H9 (cell line): ENCODE data around the gene UBN2. TPM values are rescaled to one million over a fixed set of nuclear protein-coding genes. Genes with fewer than 3 reads are reported as not detected.

Experiments used
- DNase-seq: peaks from one replicate; pipeline ENCODE4 v3.0.0-alpha.2; 2017
- H2AFZ ChIP-seq: one replicate; pipeline ENCODE4 v1.6.1; 2013; ENCODE audit warnings: mild to moderate bottlenecking, low read length, control low read depth, moderate library complexity
- H2AK5ac ChIP-seq: 2 replicates; pipeline ENCODE4 v1.6.1; 2013; ENCODE audit warnings: low read length, control low read depth, mixed read lengths; ENCODE audit not compliant: insufficient read length
- H2BK120ac ChIP-seq: one replicate; pipeline ENCODE4 v1.6.1; 2013; ENCODE audit warnings: low read depth, mild to moderate bottlenecking, low read length, control low read depth, inconsistent platforms; ENCODE audit not compliant: poor library complexity, severe bottlenecking
- H2BK12ac ChIP-seq: 2 replicates; pipeline ENCODE4 v1.6.1; 2013; ENCODE audit warnings: low read length, control low read depth, mixed read lengths, low read depth; ENCODE audit not compliant: insufficient read length
- H2BK15ac ChIP-seq: 2 replicates; pipeline ENCODE4 v1.6.1; 2013; ENCODE audit warnings: low read depth, low read length, control low read depth
- H2BK20ac ChIP-seq: one replicate; pipeline ENCODE4 v1.6.1; 2013; ENCODE audit warnings: low read depth, mild to moderate bottlenecking, low read length, control low read depth, inconsistent platforms; ENCODE audit not compliant: poor library complexity, severe bottlenecking
- H2BK5ac ChIP-seq: 2 replicates; pipeline ENCODE4 v1.6.1; 2013; ENCODE audit warnings: low read length, control low read depth, mixed read lengths; ENCODE audit not compliant: insufficient read length
- H3K14ac ChIP-seq: 2 replicates; pipeline ENCODE4 v1.6.1; 2013; ENCODE audit warnings: low read length, control low read depth; ENCODE audit not compliant: insufficient read depth
- H3K18ac ChIP-seq: 2 replicates; pipeline ENCODE4 v1.6.1; 2013; ENCODE audit warnings: low read depth, mild to moderate bottlenecking, mixed read lengths, low read length, control low read depth; ENCODE audit not compliant: insufficient read length
- H3K23ac ChIP-seq: 2 replicates; pipeline ENCODE4 v1.6.1; 2013; ENCODE audit warnings: low read length, control low read depth, mixed read lengths, low read depth; ENCODE audit not compliant: insufficient read length
- H3K23me2 ChIP-seq: 2 replicates; pipeline ENCODE4 v1.6.1; 2013; ENCODE audit warnings: low read depth, mild to moderate bottlenecking, mixed read lengths, low read length, control low read depth; ENCODE audit not compliant: insufficient read length, poor library complexity, severe bottlenecking
- H3K27ac ChIP-seq: 2 replicates; pipeline ENCODE4 v1.5.1; 2013; ENCODE audit warnings: low read length, control low read depth, mixed read lengths, low read depth; ENCODE audit not compliant: insufficient read length
- H3K27me3 ChIP-seq: 2 replicates; pipeline ENCODE4 v1.6.1; 2013; ENCODE audit warnings: low read length, control low read depth, inconsistent platforms; ENCODE audit not compliant: insufficient read depth
- H3K4ac ChIP-seq: 2 replicates; pipeline ENCODE4 v1.6.1; 2013; ENCODE audit warnings: low read depth, mild to moderate bottlenecking, control low read depth, inconsistent platforms, low read length, moderate library complexity
- H3K4me1 ChIP-seq: 2 replicates; pipeline ENCODE4 v1.6.1; 2013; ENCODE audit warnings: low read length, control low read depth, inconsistent platforms; ENCODE audit not compliant: insufficient read depth
- H3K4me2 ChIP-seq: 2 replicates; pipeline ENCODE4 v1.6.1; 2013; ENCODE audit warnings: low read length, control low read depth, mixed read lengths; ENCODE audit not compliant: insufficient read length, insufficient read depth
- H3K56ac ChIP-seq: 2 replicates; pipeline ENCODE4 v1.6.1; 2013; ENCODE audit warnings: low read depth, mild to moderate bottlenecking, mixed read lengths, low read length, control low read depth; ENCODE audit not compliant: insufficient read length
- H3K79me1 ChIP-seq: 2 replicates; pipeline ENCODE4 v1.6.1; 2013; ENCODE audit warnings: low read depth, mild to moderate bottlenecking, moderate library complexity, low read length, control low read depth, inconsistent platforms; ENCODE audit not compliant: insufficient read depth, poor library complexity, severe bottlenecking
- H3K79me2 ChIP-seq: 2 replicates; pipeline ENCODE4 v1.6.1; 2013; ENCODE audit warnings: low read length, control low read depth, inconsistent platforms; ENCODE audit not compliant: insufficient read depth
- H3K9ac ChIP-seq: 2 replicates; pipeline ENCODE4 v1.6.1; 2013; ENCODE audit warnings: low read length, control low read depth, mixed read lengths; ENCODE audit not compliant: insufficient read length; ENCODE audit errors: extremely low read depth
- H3K9me3 ChIP-seq: one replicate; pipeline ENCODE4 v1.6.1; 2013; ENCODE audit warnings: low read depth, low read length, inconsistent platforms; ENCODE audit not compliant: control insufficient read depth
- H3T11ph ChIP-seq: one replicate; pipeline ENCODE4 v1.6.1; 2013; ENCODE audit warnings: mild to moderate bottlenecking, low read length, control low read depth, inconsistent platforms
- H4K20me1 ChIP-seq: one replicate; pipeline ENCODE4 v1.6.1; 2013; ENCODE audit not compliant: control insufficient read depth, insufficient read length, insufficient read depth
- H4K5ac ChIP-seq: 2 replicates; pipeline ENCODE4 v1.6.1; 2013; ENCODE audit warnings: low read depth, mild to moderate bottlenecking, mixed read lengths, low read length, control low read depth; ENCODE audit not compliant: insufficient read length
- H4K8ac ChIP-seq: replicated peaks from 2 replicates; pipeline ENCODE4 v1.6.1; 2013; ENCODE audit warnings: low read length, control low read depth, mixed read lengths, low read depth; ENCODE audit not compliant: insufficient read length
- H4K91ac ChIP-seq: 2 replicates; pipeline ENCODE4 v1.6.1; 2013; ENCODE audit warnings: low read depth, mild to moderate bottlenecking, moderate library complexity, mixed read lengths, low read length, control low read depth; ENCODE audit not compliant: insufficient read length
- H3K27ac Mint-ChIP-seq, 3 experiments: 2 replicates in 2 of 3; 3 replicates in 1 of 3; pipeline ENCODE4 v1.8.0; 2020 to 2021; ENCODE audit warnings: mixed read lengths in 3 of 3, mild to moderate bottlenecking in 1 of 3, moderate library complexity in 1 of 3
- H3K27me3 Mint-ChIP-seq: 2 replicates; pipeline ENCODE4 v1.8.0; 2021; ENCODE audit warnings: low read depth, mild to moderate bottlenecking, moderate library complexity, mixed read lengths
- H3K36me3 Mint-ChIP-seq, 3 experiments: 2 replicates in 2 of 3; 3 replicates in 1 of 3; pipeline ENCODE4 v1.8.0; 2020 to 2021; ENCODE audit warnings: low read depth in 3 of 3, mixed read lengths in 3 of 3; ENCODE audit not compliant: insufficient read depth in 1 of 3
- H3K4me1 Mint-ChIP-seq, 2 experiments: 2 replicates each; pipeline ENCODE4 v1.8.0; 2020; ENCODE audit warnings: mixed read lengths in 2 of 2
- H3K4me3 Mint-ChIP-seq, 2 experiments: 2 replicates in 1 of 2; 3 replicates in 1 of 2; pipeline ENCODE4 v1.8.0; 2020 to 2021; ENCODE audit warnings: mild to moderate bottlenecking in 2 of 2, mixed read lengths in 2 of 2, moderate library complexity in 1 of 2
- H3K9me3 Mint-ChIP-seq, 2 experiments: 2 replicates in 1 of 2; 3 replicates in 1 of 2; pipeline ENCODE4 v1.8.0; 2020; ENCODE audit warnings: mild to moderate bottlenecking in 2 of 2, mixed read lengths in 2 of 2, moderate library complexity in 1 of 2
- WGBS: extraction: QIAGEN DNeasy Blood & Tissue Kit; methylation state at CpG from one replicate; pipeline ENCODE4 v1.1.7; 2013; ENCODE audit warnings: missing lambda C conversion rate, low lambda C conversion rate, mixed read lengths; ENCODE audit not compliant: insufficient read length; ENCODE audit errors: extremely low coverage; 5-methylcytosine and 5-hydroxymethylcytosine counted together
- total RNA-seq: library from RNA; stranded (reverse); gene quantifications from 2 replicates; pipeline ENCODE4 v1.2.1, GENCODE V29; 2021
- TF ChIP-seq, protein P1 (sequence below): fragments of 200-600 bp; sonication (generic); conservative IDR thresholded peaks from 3 replicates; pipeline ENCODE4 v1.8.0; 2021; ENCODE audit warnings: antibody characterized with exemption, mild to moderate bottlenecking

Gene UBN2
- total RNA-seq, 1 experiment from 2014 or later, result 27.6 TPM

DNA sequence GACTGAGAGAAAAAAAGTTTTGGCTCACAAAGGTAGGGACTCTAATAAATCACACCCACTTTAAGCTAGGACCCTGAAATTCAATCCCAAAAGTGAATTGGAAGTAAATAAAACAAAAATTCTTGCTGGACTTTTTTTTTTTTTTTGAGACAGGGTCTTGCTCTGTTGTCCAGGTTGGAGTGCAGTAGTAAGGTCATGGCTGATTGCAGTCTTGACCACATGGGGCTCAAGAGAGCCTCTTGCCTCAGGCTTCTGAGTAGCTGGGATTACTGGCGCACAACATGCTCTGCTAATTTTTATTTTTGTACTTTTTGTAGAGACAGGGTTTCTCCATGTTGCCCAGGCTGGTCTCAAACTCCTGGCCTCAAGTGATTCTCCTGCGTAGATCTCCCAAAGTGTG, 123.7 kb downstream of the UBN2 start:
- Histone ChIP-seq H3K4me1 (no peaks in the 10 kb centered on the region; the same call in 1 of the 2 replicates), H3K27me3 (no peaks in the 10 kb centered on the region), H2BK120ac (no peak overlapping the region), H3K4ac (no peak overlapping the region), H3K27ac (no peak overlapping the region), H3K9ac (no peak overlapping the region), H2BK15ac (no peak overlapping the region), H4K5ac (no peak overlapping the region), H3K23ac (no peak overlapping the region), H3K56ac (no peak overlapping the region), H2AFZ (no peak overlapping the region), H2AK5ac (no peak overlapping the region), H4K20me1 (no peaks in the 10 kb centered on the region), H3K18ac (no peak overlapping the region), H3K9me3 (no peaks in the 10 kb centered on the region), H2BK5ac (no peak overlapping the region), H3K79me1 (no peaks in the 10 kb centered on the region), H4K91ac (no peak overlapping the region), H4K8ac (no peak overlapping the region), H2BK20ac (no peak overlapping the region), H3K23me2 (peaks cover 6% of the 10 kb centered on the region), H2BK12ac (no peak overlapping the region), H3K4me2 (no peak overlapping the region), H3T11ph (no peak overlapping the region), H3K79me2 (no peaks in the 10 kb centered on the region), H3K14ac (no peak overlapping the region)
- Mint-ChIP-seq H3K27ac (peak overlapping the region in 1 of 3 experiments; percentile 60; a peak in 1 of 7 replicates), H3K9me3 (no peaks in the 10 kb centered on the region; a peak in 1 of 5 replicates), H3K36me3 (peaks cover 3 to 12% (median 4%) of the 10 kb centered on the region in 3 experiments; a peak in 4 of 7 replicates), H3K27me3 (no peaks in the 10 kb centered on the region), H3K4me3 (no peak overlapping the region), H3K4me1 (peaks cover 7 to 17% of the 10 kb centered on the region in 2 experiments)
- TF ChIP-seq, protein P1, sequence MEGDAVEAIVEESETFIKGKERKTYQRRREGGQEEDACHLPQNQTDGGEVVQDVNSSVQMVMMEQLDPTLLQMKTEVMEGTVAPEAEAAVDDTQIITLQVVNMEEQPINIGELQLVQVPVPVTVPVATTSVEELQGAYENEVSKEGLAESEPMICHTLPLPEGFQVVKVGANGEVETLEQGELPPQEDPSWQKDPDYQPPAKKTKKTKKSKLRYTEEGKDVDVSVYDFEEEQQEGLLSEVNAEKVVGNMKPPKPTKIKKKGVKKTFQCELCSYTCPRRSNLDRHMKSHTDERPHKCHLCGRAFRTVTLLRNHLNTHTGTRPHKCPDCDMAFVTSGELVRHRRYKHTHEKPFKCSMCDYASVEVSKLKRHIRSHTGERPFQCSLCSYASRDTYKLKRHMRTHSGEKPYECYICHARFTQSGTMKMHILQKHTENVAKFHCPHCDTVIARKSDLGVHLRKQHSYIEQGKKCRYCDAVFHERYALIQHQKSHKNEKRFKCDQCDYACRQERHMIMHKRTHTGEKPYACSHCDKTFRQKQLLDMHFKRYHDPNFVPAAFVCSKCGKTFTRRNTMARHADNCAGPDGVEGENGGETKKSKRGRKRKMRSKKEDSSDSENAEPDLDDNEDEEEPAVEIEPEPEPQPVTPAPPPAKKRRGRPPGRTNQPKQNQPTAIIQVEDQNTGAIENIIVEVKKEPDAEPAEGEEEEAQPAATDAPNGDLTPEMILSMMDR, result no peak
- DNase-seq, result no peak
- no CpG with 5 or more reads among the region's 2 CpGs for WGBS
